GM19025 (cell line): ENCODE measurements around the gene UCP2.

Source experiments
- ATAC-seq: cut with Tn5 transposase; IDR thresholded peaks from one replicate; pipeline ENCODE4 v1.9.1; 2021; ENCODE audit warnings: mild to moderate bottlenecking, low read depth, moderate library complexity; ENCODE audit not compliant: unreplicated experiment

Gene UCP2

DNA sequence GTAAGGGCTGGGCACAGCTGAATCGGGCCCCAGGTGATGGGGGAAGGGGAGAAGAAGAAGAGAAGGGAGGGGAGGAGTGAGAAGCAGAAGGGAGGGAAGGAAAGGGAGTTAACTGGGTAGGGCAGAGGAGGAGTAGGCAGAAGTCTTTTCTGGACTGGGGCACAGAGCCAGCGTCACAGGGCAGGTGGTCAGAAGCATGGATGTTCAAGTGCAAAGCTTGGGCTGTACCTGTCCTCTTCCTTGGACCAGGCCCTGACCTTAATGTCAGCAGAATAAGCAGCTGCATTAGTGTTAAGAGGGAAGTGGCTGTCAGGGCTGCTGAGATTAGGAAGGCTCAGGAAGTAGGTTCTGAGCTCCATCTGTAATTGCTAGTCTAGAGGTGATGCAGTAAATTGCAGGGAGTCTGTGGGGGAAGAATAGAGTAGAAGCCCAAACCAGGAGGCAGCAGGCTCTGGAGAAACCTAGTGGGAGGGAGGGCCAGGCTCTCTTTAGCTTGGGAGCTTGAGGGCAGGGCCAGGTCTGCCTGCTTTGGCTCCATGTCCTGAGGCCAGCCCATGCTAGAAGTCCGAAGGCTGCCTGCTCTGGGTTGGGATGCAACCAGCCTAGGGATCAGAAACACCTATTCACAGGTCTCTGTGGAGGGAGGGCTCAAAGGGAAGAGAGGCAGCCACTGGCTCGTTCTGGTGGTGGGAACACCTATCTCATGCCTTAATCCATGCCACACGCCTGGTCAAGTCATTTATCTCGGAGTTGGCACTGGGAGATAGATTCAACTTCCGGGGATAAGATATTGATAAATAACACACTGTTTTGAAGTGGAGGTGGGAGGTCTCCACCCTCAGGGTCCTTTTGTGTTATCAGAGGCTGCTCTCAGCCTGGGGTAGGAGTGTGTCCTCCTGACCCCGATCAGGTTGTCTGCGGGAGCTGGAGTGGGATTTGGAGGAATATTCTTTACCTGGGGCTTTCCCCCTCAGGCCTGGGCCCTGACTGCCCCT lies 28.0 kb upstream of the UCP2 start:
- ATAC-seq, result no peak

DNA sequence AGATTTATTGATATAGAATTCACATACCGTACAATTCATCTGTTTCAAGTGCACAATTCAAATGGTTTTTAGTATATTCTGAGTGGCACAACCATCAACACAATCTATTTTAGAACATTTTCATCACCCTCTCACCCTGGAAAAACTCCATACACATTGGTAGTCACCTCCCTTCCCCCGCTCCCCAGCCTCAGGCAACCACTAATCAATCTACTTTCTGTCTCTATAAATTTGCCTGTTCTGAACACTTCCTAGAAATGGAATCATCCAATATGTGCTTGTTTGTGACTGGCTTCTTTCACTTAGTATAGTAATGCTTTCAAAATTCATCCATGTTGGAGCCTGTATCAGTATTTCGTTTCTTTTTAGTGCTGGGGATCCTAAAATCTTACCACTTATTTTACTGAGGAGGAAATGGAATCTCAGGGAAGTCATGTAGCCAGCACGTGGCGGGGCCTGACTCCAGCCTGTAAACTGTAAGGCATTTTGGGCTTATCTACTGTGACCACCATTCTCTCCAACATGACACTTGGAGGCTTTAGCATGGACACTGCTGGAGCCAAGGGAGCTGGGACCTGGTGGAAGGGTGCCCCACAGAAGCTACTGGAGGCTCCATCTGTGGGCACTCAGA lies 27.1 kb upstream of the UCP2 start:
- no peak for ATAC-seq

DNA sequence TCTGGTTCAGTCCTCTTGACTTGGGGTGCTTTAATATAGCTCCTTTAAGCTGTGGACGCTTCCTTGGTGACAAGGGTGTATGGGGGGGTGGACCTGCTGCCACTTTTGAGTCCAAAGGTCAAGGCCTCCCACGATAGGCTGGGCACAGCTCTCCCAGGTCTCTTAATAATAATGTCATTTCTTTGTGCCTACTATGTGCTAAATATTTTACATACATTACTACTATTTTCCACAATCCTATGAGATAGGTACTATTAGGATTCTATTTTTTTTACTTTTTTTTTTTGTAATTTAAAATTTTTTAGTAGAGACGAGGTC lies 26.5 kb upstream of the UCP2 start:
- ATAC-seq, result no peak

GRCh38 chr11:74008373-74009229 lies 26.0 kb upstream of the UCP2 start, which contains the start of gene UCP3:
UCP3 (minus strand) TSS chr11:74009085; CDS start chr11:74007042, 2,043 bp downstream.
- no peak for ATAC-seq

DNA sequence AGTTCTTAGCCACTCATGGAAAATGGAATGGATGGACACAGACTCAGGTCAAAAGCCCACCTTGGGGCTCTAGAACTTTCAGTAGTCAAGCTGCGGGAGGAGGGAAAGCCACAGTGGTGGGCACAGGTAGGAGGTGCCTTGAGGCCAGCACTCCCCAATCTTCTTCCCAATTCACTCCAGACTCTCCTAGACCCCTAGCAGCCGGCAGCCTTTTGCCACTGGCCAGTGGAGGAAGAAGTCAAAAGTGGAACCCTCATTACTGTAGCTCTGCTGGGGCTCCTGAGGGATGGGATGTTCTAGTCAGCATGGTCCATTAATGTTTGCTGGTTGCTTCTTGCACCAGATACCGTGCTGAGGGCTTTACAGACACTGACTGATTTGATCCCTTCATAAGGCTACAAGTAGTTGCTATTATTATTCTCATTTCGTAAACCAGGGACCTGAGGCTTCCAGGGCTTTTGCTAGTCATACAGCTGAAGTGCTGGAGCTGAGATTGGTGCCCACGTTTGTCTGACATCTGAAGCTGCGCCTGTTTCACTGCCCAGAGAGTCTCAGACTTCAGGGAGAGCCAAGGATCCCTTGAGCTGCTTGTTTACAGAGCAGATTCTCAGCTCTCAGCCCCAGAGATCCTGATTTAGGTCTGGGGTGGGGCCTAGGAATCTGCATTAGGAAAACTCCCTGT lies 25.2 kb upstream of the UCP2 start:
- ATAC-seq, result no peak

GRCh38 chr11:74006743-74007304 lies 24.2 kb upstream of the UCP2 start:
- no peak for ATAC-seq

DNA sequence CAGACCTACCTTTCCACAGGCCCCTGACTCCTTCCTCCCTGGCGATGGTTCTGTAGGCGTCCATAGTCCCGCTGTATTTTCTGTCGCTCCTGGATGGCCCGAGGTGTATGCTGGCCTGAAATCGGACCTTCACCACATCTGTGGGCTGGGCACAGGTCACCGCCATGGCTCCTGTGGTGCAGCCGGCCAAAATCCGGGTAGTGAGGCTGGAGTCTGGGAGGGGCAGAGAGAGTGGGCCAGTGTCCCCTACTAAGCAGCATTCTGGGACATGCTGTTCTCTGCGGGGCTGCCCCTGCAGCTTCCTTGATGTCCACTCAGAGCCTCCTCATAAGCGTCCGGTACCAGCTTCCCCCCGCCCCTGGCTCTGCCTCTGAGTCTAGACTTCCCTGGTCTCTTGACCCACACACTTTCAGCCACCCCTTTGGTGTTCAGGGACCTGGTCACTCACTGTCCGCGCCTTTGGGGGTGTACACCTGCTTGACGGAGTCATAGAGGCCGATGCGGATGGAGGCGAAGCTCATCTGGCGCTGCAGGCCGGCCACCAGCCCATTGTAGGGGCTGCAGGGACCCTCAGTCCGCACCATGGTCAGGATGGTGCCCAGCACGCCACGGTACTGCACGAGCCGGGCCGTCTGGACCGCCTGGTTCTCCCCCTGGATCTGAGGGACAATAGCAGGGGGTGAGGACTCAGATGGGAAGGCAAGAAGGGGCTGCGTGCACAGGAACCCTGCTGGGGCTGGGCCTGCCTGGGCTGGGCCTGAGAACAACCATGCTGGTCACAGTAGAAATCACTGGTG lies 23.3 kb upstream of the UCP2 start:
- ATAC-seq, result no peak

GRCh38 chr11:74004759-74005615 lies 22.3 kb upstream of the UCP2 start:
- no peak for ATAC-seq

DNA sequence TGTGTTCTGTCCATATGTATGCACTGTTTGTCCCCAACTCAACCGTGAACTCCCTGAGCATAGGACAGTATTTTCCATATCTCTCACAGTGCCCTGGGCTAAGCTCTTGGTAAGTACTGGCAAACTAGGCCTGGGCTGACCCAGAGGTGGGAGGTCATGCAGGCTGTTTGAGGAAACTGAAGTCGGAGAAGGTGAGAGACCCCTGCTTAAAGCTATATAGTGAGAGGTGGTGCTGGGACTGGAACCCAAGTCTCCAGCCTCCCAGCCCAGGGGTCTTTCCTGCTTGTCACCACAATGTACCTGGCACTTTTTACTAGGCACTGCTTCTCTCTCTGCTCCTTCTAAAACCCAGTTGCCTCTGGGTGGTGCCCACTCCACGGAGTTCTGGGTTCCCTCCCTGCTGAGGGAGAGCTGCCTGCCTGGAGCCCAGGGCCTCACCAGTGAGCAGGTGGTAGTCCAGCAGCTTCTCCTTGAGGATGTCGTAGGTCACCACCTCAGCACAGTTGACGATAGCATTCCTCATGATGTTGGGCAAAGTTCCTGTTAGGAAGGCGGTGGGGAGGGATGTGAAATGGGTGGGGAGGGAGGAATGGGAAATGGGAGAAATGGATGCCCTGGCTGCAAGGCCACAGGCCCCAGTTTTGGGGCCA lies 21.5 kb upstream of the UCP2 start:
- no peak for ATAC-seq

DNA sequence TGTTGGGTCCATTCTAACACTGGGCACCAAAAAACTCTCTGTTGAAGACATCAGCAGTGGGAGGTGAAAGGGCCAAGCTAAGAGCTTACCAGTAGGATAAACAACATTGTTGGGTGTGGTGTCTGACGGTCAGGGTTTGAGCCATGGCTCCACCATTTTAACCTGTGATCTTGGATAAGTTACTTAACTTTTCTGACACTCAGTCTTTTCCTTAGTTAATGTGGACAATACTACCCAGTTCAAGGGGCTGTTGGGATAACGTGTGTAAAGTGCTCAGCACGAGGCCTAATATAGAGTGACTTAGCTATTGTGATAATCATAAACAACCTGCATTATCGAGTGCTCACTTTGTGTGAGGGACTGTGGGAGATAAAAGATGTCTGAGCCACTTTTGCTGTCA lies 20.2 kb upstream of the UCP2 start:
- ATAC-seq, result no peak

DNA sequence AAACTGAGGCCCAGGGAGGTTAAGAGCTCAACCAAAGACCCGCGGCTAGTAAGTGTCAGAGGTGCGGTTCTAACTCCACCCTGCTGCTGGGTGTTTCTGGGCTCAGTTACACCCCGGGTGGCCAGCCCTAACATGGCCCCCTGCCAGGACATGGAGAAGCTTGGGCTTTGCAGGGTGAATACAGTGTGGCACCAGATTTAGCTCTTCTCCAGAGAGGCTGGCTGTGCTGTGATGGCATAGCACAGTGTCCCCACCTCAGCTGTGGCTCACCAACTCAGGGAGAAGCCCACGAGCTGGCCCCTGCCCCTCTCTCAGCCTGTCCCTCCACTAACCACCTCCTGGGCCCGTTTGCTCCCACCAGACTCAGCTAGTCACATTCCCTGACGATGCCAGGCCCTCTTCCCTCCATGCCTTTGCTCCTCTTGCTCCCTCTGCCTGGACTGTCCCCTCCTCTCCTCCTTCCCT lies 19.2 kb upstream of the UCP2 start:
- no peak for ATAC-seq

DNA sequence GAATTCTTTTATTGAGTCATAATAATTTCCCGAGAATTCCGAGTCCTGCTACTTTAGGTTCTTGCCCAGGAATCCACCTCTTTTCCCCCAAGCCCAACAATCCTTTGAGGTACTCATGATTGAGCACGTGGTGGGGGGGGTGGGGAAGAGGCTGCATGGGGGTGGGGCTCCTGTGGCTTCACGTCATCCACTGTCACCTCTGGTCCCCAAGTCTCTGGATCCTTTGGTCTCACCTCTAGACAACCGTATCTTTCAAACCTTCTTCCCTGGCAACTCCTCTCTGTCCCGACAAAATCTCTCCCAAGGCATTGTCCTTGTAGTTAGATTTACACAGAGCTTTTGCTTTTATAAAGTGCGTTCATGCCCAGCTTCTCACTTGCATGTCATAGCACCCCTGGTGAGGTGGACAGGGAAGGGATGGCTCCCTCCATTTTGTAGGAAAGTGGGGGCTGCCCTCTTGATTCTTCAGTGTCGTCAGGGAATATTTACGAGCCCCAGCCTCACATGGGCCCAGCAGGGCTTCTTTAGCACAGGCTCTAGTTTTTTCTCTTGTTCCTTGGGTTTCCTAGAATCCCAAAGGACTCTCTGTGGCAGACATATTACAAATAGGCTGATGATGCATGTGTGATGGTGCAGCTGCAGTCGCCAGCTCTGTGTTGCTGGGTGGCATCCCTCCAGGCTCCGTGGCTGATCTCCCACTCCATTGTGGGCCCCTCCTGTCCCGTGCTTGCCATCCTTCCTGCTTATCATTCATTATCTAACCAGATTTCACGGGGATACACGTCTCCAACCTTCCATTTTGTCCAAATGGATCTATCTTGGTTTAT lies 17.9 kb upstream of the UCP2 start:
- no peak for ATAC-seq

- no peak for ATAC-seq
Measured at GRCh38 chr11:73999581-74000306, 17.1 kb upstream of the UCP2 start.

- no peak for ATAC-seq
Measured at GRCh38 chr11:73998846-73999575, 16.4 kb upstream of the UCP2 start.

DNA sequence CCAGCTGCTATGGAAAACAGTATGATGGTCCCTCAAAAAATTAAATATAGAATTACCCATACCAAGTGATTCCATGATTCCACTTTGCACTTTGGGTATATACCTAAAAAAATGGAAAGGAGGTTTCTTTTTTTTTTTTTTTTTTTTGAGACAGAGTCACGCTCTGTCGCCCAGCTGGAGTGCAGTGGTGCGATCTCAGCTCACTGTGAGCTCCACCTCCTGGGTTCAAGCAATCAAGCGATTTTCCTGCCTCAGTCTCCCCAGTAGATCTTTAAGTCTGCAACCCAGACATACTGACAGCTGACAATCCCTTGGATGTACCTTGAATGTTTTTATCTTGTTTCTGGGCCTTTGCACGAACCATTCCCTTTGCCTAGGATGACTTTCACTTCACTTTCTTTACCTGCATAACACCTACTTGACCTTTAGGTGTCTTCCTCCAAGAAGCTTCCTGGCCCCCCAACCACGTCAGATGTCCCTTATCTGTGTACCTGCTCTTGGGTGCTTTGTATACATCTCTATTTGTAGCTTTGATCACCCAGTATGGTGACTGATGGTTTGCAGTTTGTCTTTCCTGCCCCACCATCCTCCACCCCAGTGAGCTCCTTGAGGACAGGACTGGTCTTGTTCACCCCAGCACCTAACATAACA lies 14.6 kb upstream of the UCP2 start:
- ATAC-seq, result no peak
